ENCODE data around the gene GRIK4.

Gene GRIK4

GRCh38 chr11:120633616-120634393 lies 122.3 kb downstream of the GRIK4 start:
- Histone ChIP-seq H3K36me3 (ENCODE audit: low read depth) (no peaks in the 10 kb centered on the region), H3K9me3 (ENCODE audit: severe bottlenecking) (no peaks in the 10 kb centered on the region), H3K4me3 (ENCODE audit: severe bottlenecking) (no peak overlapping the region), H3K27ac (ENCODE audit: poor library complexity, severe bottlenecking) (no peak overlapping the region), H3K4me1 (ENCODE audit: insufficient read depth, poor library complexity, severe bottlenecking) (no peaks in the 10 kb centered on the region), H3K27me3 (ENCODE audit: insufficient read depth, poor library complexity, severe bottlenecking) (no peaks in the 10 kb centered on the region)
- no peak for TF ChIP-seq CTCF (IDR thresholded peaks at IDR 0.05; ENCODE audit: poor library complexity, severe bottlenecking)
- no peak for DNase-seq (ENCODE audit: low spot score)
- no peak for ATAC-seq (ENCODE audit: low read depth)

GRCh38 chr11:120634706-120635105 lies 123.2 kb downstream of the GRIK4 start:
- Histone ChIP-seq H3K36me3 (ENCODE audit: low read depth) (no peaks in the 10 kb centered on the region), H3K9me3 (ENCODE audit: severe bottlenecking) (no peaks in the 10 kb centered on the region), H3K27ac (ENCODE audit: poor library complexity, severe bottlenecking) (no peak overlapping the region), H3K4me1 (ENCODE audit: insufficient read depth, poor library complexity, severe bottlenecking) (no peaks in the 10 kb centered on the region), H3K27me3 (ENCODE audit: insufficient read depth, poor library complexity, severe bottlenecking) (no peaks in the 10 kb centered on the region), H3K4me3 (ENCODE audit: severe bottlenecking) (no peak overlapping the region)
- ATAC-seq (ENCODE audit: low read depth) (no peak), DNase-seq (ENCODE audit: low spot score) (no peak)
- TF ChIP-seq CTCF (IDR thresholded peaks at IDR 0.05; ENCODE audit: poor library complexity, severe bottlenecking), result no peak

GRCh38 chr11:120635136-120635810 lies 123.7 kb downstream of the GRIK4 start:
- Histone ChIP-seq H3K27me3 (ENCODE audit: insufficient read depth, poor library complexity, severe bottlenecking) (no peaks in the 10 kb centered on the region), H3K4me3 (ENCODE audit: severe bottlenecking) (no peak overlapping the region), H3K36me3 (ENCODE audit: low read depth) (no peaks in the 10 kb centered on the region), H3K9me3 (ENCODE audit: severe bottlenecking) (no peaks in the 10 kb centered on the region), H3K27ac (ENCODE audit: poor library complexity, severe bottlenecking) (no peak overlapping the region), H3K4me1 (ENCODE audit: insufficient read depth, poor library complexity, severe bottlenecking) (no peaks in the 10 kb centered on the region)
- ATAC-seq (ENCODE audit: low read depth), result no peak
- no peak for DNase-seq (ENCODE audit: low spot score)
- no peak for TF ChIP-seq CTCF (IDR thresholded peaks at IDR 0.05; ENCODE audit: poor library complexity, severe bottlenecking)

GRCh38 chr11:120637131-120637530 lies 125.6 kb downstream of the GRIK4 start:
- H3K27me3 ChIP-seq (ENCODE audit: insufficient read depth, poor library complexity, severe bottlenecking), result no peaks in the 10 kb centered on the region
- no peak for TF ChIP-seq CTCF (IDR thresholded peaks at IDR 0.05; ENCODE audit: poor library complexity, severe bottlenecking)
- no peaks in the 10 kb centered on the region for H3K9me3 ChIP-seq (ENCODE audit: severe bottlenecking)
- no peak overlapping the region for H3K27ac ChIP-seq (ENCODE audit: poor library complexity, severe bottlenecking)
- no peak for DNase-seq (ENCODE audit: low spot score)
- H3K4me3 ChIP-seq (ENCODE audit: severe bottlenecking), result no peak overlapping the region
- H3K4me1 ChIP-seq (ENCODE audit: insufficient read depth, poor library complexity, severe bottlenecking), result no peaks in the 10 kb centered on the region
- ATAC-seq (ENCODE audit: low read depth), result no peak
- H3K36me3 ChIP-seq (ENCODE audit: low read depth), result no peaks in the 10 kb centered on the region

Data from RWPE2 (cell line).